Vagina (tissue), 2 donors: ENCODE results near the gene NHLRC2. TPM values are rescaled to one million over a fixed set of nuclear protein-coding genes. Genes with fewer than 3 reads are reported as not detected.

Experiments
- DNase-seq, 2 donors: peaks; one replicate each; pipeline ENCODE4 v3.0.0-alpha.2; 2017; ENCODE audit errors: extremely low spot score in 2 of 2
- H3K27ac ChIP-seq: fragments of 200-600 bp; sonication (generic); one replicate; pipeline ENCODE4 v1.5.1; 2019
- H3K27me3 ChIP-seq: fragments of 200-600 bp; sonication (generic); one replicate; pipeline ENCODE4 v1.5.1; 2019
- H3K36me3 ChIP-seq, 2 donors: fragments of 200-600 bp; sonication (generic); one replicate each; pipeline ENCODE4 v1.5.1; 2017 to 2019
- H3K4me1 ChIP-seq: fragments of 200-600 bp; sonication (generic); one replicate; pipeline ENCODE4 v1.5.1; 2019
- H3K4me3 ChIP-seq, 2 donors: fragments of 200-600 bp; sonication (generic); 1 replicate in 1 of 2; 2 replicates in 1 of 2; pipeline ENCODE4 v1.5.1; 2016 to 2019
- H3K9me3 ChIP-seq: fragments of 200-600 bp; sonication (generic); one replicate; pipeline ENCODE4 v1.5.1; 2019
- CTCF ChIP-seq, 3 experiments: fragments of 450-650 bp in 2 of 3; fragments of 200-600 bp in 1 of 3; sonication (generic) in 1 of 3; IDR thresholded peaks; one replicate each; pipeline ENCODE4 v1.5.1; 2017 to 2019; ENCODE audit warnings: antibody characterized with exemption in 3 of 3, mild to moderate bottlenecking in 2 of 3, moderate library complexity in 2 of 3
- POLR2A ChIP-seq, 2 donors: fragments of 450-650 bp; IDR thresholded peaks; one replicate each; pipeline ENCODE4 v1.6.1; 2017; ENCODE audit warnings: antibody characterized with exemption in 2 of 2, mild to moderate bottlenecking in 2 of 2, moderate library complexity in 2 of 2
- POLR2AphosphoS5 ChIP-seq, 2 donors: sonication (generic); formaldehyde crosslinking; IDR thresholded peaks; one replicate each; pipeline ENCODE4 v1.9.0; 2017; ENCODE audit warnings: antibody characterized with exemption in 2 of 2, mild to moderate bottlenecking in 2 of 2, low read depth in 1 of 2; ENCODE audit not compliant: insufficient read depth in 1 of 2
- intact Hi-C: fragments of 100-400 bp; cut with DNase I; formaldehyde crosslinking; loops from one replicate; pipeline ENCODE4 v1.15.1; 2023
- total RNA-seq: library from RNA; depleted of rRNA; stranded (reverse); fragments of >200 nt; gene quantifications from one replicate; pipeline ENCODE4 v1.2.3, GENCODE V29; 2016

The NHLRC2 gene
- total RNA-seq, 1 donor from 2014 or later: 16.7 TPM

- DNase-seq: no peak
- intact Hi-C loops: no loop called here
- no peaks in the 10 kb centered on the region for H3K4me1 ChIP-seq
- TF ChIP-seq POLR2AphosphoS5 (IDR thresholded peaks at IDR 0.05; ENCODE audit: insufficient read depth in 1 of 2, low read depth in 1 of 2): no peak
- no peak for TF ChIP-seq CTCF (IDR thresholded peaks at IDR 0.05)
- no peak for TF ChIP-seq POLR2A (IDR thresholded peaks at IDR 0.05)
- H3K4me3 ChIP-seq: no peak overlapping the region
- no peaks in the 10 kb centered on the region for H3K27me3 ChIP-seq
- peaks cover 0 to 34% of the 10 kb centered on the region in 2 donors for H3K36me3 ChIP-seq
- H3K9me3 ChIP-seq: no peaks in the 10 kb centered on the region
- no peak overlapping the region for H3K27ac ChIP-seq
These were observed 51.3 kb downstream of the NHLRC2 start for GRCh38 chr10:113905756-113906155.

- H3K36me3 ChIP-seq: peaks cover 0 to 39% of the 10 kb centered on the region in 2 donors
- no peak for DNase-seq
- intact Hi-C loops: no loop called here
These were observed 52.7 kb downstream of the NHLRC2 start for GRCh38 chr10:113907166-113907565.

GRCh38 chr10:113908236-113908635 is 53.8 kb downstream of the NHLRC2 start:
- Histone ChIP-seq H3K27ac (no peak overlapping the region), H3K4me3 (no peak overlapping the region), H3K4me1 (no peaks in the 10 kb centered on the region), H3K9me3 (no peaks in the 10 kb centered on the region), H3K27me3 (no peaks in the 10 kb centered on the region), H3K36me3 (peaks cover 0 to 40% of the 10 kb centered on the region in 2 donors)
- intact Hi-C loops: no loop called here
- TF ChIP-seq CTCF (IDR thresholded peaks at IDR 0.05) (no peak), POLR2AphosphoS5 (IDR thresholded peaks at IDR 0.05; ENCODE audit: insufficient read depth in 1 of 2, low read depth in 1 of 2) (no peak), POLR2A (IDR thresholded peaks at IDR 0.05) (no peak)
- DNase-seq: no peak

More at GRCh38 chr10:113907166-113907565, 52.7 kb downstream of the NHLRC2 start:
- H3K9me3 ChIP-seq: no peaks in the 10 kb centered on the region
- TF ChIP-seq CTCF (IDR thresholded peaks at IDR 0.05) (no peak), POLR2A (IDR thresholded peaks at IDR 0.05) (no peak), POLR2AphosphoS5 (IDR thresholded peaks at IDR 0.05; ENCODE audit: insufficient read depth in 1 of 2, low read depth in 1 of 2) (no peak)
- no peaks in the 10 kb centered on the region for H3K27me3 ChIP-seq
- H3K27ac ChIP-seq: no peak overlapping the region
- H3K4me3 ChIP-seq: no peak overlapping the region
- no peaks in the 10 kb centered on the region for H3K4me1 ChIP-seq

GRCh38 chr10:113911113-113911512 is 56.7 kb downstream of the NHLRC2 start:
- Histone ChIP-seq H3K4me3 (no peak overlapping the region), H3K36me3 (peaks cover 0 to 24% of the 10 kb centered on the region in 2 donors), H3K27me3 (no peaks in the 10 kb centered on the region), H3K27ac (no peak overlapping the region), H3K4me1 (no peaks in the 10 kb centered on the region), H3K9me3 (no peaks in the 10 kb centered on the region)
- TF ChIP-seq POLR2AphosphoS5 (IDR thresholded peaks at IDR 0.05; ENCODE audit: insufficient read depth in 1 of 2, low read depth in 1 of 2): no peak
- TF ChIP-seq POLR2A (IDR thresholded peaks at IDR 0.05): no peak
- TF ChIP-seq CTCF (IDR thresholded peaks at IDR 0.05): no peak
- intact Hi-C loops: no loop called here
- DNase-seq: no peak

GRCh38 chr10:113911839-113912238 is 57.4 kb downstream of the NHLRC2 start:
- Histone ChIP-seq H3K9me3 (no peaks in the 10 kb centered on the region), H3K27me3 (no peaks in the 10 kb centered on the region), H3K4me1 (no peaks in the 10 kb centered on the region), H3K36me3 (peaks cover 0 to 17% of the 10 kb centered on the region in 2 donors), H3K4me3 (no peak overlapping the region), H3K27ac (no peak overlapping the region)
- no peak for TF ChIP-seq POLR2A (IDR thresholded peaks at IDR 0.05)
- no peak for DNase-seq
- intact Hi-C loops: no loop called here
